TTC549 (cell line): ENCODE results near the gene LRP1B.

Source experiments
- FAIRE-seq: peaks from 2 replicates; lab custom pipeline; 2012; peaks lifted over from hg19 to GRCh38; lab: Jason Lieb, UNC

LRP1B gene

GRCh38 chr2:141660232-141660631 lies 470.6 kb downstream of the LRP1B start:
- no peak for FAIRE-seq

GRCh38 chr2:141654311-141654710 lies 476.5 kb downstream of the LRP1B start:
- FAIRE-seq, result no peak

- FAIRE-seq, result no peak
Measured at GRCh38 chr2:141653184-141653583, 477.6 kb downstream of the LRP1B start.

GRCh38 chr2:141652308-141652707 lies 478.5 kb downstream of the LRP1B start:
- FAIRE-seq, result no peak

GRCh38 chr2:141647353-141647752 lies 483.5 kb downstream of the LRP1B start:
- FAIRE-seq, result no peak

- no peak for FAIRE-seq
Measured at GRCh38 chr2:141641462-141641861, 489.4 kb downstream of the LRP1B start.

GRCh38 chr2:141639809-141640208 lies 491.0 kb downstream of the LRP1B start:
- no peak for FAIRE-seq

GRCh38 chr2:141633132-141633531 lies 497.7 kb downstream of the LRP1B start:
- no peak for FAIRE-seq

- FAIRE-seq, result no peak
Measured at GRCh38 chr2:141630407-141630930, 500.3 kb downstream of the LRP1B start.

GRCh38 chr2:141620372-141620771 lies 510.4 kb downstream of the LRP1B start:
- FAIRE-seq, result no peak

GRCh38 chr2:141618457-141618856 lies 512.4 kb downstream of the LRP1B start:
- no peak for FAIRE-seq

- no peak for FAIRE-seq
Measured at GRCh38 chr2:141611981-141612380, 518.8 kb downstream of the LRP1B start.

GRCh38 chr2:141611176-141611571 lies 519.6 kb downstream of the LRP1B start:
- no peak for FAIRE-seq

- FAIRE-seq, result no peak
Measured at GRCh38 chr2:141610564-141611175, 520.1 kb downstream of the LRP1B start.

GRCh38 chr2:141605163-141605562 lies 525.7 kb downstream of the LRP1B start:
- no peak for FAIRE-seq

- FAIRE-seq, result no peak
Measured at GRCh38 chr2:141601511-141602152, 529.2 kb downstream of the LRP1B start.

GRCh38 chr2:141599721-141600120 lies 531.1 kb downstream of the LRP1B start:
- FAIRE-seq, result no peak

GRCh38 chr2:141598982-141599381 lies 531.8 kb downstream of the LRP1B start:
- FAIRE-seq, result no peak

- FAIRE-seq, result no peak
Measured at GRCh38 chr2:141595316-141595920, 535.4 kb downstream of the LRP1B start.

- no peak for FAIRE-seq
Measured at GRCh38 chr2:141591787-141592186, 539.0 kb downstream of the LRP1B start.

GRCh38 chr2:141590620-141591019 lies 540.2 kb downstream of the LRP1B start:
- FAIRE-seq, result no peak

GRCh38 chr2:141589314-141589713 lies 541.5 kb downstream of the LRP1B start:
- no peak for FAIRE-seq

GRCh38 chr2:141586985-141587384 lies 543.8 kb downstream of the LRP1B start:
- no peak for FAIRE-seq

GRCh38 chr2:141582213-141582612 lies 548.6 kb downstream of the LRP1B start:
- FAIRE-seq, result no peak
